GM12873 (cell line): Measurements from ENCODE around the gene FOXC2.

Source experiments
- TF ChIP-seq, protein P1 (sequence below): IDR thresholded peaks from 2 replicates; pipeline ENCODE4 v1.5.1; 2012; ENCODE audit warnings: low read depth, mild to moderate bottlenecking, moderate library complexity, low read length, control low read depth; ENCODE audit not compliant: insufficient read depth; ENCODE audit errors: missing control alignments

FOXC2 gene

DNA sequence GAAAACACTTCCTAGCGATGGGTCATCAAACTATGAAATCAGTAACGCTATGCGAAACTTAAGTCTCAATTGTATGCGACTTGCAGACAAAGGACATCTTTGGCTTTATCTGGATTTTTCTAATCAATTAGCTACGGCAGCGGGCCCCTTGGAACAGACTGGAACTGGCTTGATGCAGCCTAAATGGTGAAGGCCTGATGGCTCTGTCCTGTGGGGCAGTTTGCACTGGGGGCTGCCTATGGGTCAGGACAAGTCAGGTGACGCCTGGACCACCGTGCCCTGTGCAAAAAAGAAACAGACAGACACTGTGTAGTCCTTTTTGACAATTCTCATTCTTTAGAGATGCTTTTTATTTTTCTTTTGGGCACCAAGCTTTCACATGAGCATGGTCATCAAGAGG, 33.6 kb upstream of the FOXC2 start:
- TF ChIP-seq, protein P1, sequence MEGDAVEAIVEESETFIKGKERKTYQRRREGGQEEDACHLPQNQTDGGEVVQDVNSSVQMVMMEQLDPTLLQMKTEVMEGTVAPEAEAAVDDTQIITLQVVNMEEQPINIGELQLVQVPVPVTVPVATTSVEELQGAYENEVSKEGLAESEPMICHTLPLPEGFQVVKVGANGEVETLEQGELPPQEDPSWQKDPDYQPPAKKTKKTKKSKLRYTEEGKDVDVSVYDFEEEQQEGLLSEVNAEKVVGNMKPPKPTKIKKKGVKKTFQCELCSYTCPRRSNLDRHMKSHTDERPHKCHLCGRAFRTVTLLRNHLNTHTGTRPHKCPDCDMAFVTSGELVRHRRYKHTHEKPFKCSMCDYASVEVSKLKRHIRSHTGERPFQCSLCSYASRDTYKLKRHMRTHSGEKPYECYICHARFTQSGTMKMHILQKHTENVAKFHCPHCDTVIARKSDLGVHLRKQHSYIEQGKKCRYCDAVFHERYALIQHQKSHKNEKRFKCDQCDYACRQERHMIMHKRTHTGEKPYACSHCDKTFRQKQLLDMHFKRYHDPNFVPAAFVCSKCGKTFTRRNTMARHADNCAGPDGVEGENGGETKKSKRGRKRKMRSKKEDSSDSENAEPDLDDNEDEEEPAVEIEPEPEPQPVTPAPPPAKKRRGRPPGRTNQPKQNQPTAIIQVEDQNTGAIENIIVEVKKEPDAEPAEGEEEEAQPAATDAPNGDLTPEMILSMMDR = no peak

DNA sequence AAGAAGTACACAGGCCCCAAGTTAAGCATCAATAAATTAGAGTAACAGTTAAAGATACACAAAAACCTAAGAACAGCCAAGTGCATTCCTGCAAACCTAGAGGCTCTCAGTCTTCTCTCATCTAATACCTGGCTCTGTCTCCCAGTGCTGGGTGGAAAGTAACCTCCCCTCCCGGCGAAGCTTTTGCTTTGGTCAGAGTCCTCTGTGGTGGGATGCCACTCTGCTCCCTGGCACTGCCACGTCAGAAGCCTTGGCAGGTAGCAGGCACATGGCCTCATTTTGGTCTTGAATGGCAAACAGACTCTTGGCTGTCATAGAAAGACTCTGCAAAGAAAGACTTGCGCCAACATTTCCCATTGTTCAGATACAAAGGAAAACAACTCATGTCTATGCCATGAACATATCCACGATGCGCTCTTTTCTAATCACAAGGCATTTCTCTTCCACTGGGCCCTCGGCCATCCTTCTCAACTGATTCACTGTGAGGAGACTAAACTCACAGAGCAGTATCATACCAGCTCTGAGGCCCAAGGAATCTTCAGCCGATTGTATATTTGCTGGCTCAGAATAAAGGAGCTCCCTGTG, 32.8 kb upstream of the FOXC2 start:
- TF ChIP-seq, protein P1 = no peak

DNA sequence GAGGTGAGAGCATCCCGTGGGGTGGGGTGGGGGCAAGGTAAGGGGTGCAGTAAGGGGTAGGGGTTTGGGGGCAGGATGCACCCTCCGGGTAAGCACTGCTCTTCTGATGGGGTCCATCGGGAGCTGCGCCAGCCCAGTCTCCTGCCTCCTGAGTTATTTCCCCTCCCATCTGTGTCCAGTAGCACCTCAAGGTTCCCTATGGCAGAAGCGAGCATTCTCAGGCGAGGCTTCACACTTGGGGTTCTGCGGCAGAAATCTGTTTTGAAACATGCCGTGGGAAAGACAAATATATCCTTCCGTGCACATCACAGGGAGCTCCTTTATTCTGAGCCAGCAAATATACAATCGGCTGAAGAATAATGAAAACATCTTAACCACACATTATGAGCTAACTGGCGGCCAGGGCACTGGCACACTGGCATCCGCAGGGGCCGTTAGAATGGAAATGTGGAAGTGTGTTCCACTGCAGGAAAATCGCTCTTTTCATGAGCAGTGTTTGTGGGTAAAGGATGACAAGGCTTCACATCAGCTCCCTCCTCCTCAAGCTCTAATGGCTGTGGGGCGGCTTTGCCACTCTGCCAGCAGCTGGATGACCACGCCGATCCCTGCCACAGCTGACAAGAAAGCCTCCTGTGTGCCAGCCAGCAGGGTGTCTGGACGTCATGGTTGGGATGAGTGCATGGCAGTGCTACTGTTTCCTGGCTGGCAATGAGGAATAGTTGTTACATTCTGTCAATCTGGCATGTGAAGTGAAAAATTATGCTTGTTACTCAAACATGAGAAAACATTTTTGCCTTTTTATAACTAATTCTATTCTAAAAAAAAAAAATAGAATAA, 31.6 kb upstream of the FOXC2 start:
- TF ChIP-seq, protein P1 = no peak

DNA sequence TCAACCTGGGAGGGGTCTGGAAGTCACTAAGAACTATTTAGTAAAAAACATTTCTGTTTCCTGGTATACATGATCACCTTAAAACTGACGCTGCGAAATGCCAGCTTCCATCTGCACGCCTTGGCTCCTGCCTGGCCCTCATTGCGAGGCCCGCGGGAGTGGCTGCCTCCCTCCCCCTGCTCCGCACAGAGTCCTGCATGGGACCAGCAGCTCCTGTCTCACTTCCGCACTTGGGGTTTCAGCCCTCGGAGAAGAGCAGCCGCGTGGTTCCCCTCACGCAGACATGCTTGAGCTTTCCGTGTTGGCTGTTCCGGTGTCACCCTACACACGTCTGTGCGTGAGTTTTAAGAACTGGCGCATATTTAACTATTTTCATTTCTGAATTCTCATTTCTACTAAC, 30.0 kb upstream of the FOXC2 start:
- TF ChIP-seq, protein P1 = no peak

DNA sequence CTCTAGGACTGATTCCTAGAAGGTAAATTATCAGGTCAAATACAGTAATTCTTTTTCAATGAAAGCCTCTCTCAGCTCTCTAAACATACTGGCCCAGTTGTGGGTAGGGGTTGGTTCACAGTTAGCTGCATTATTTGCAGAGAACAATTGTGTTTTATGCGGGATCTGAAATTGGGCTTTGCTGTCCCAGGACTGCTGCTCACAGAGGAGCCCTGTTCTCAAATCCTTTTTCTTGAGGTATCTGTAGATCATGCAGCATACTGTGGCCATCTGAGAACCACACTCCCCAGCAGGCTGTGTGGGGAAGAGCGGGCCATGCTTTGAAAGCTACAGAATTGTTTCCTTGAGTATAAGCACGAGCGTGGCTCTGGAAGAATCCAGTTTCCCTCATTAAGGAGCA, 29.1 kb upstream of the FOXC2 start:
- TF ChIP-seq, protein P1 = no peak

DNA sequence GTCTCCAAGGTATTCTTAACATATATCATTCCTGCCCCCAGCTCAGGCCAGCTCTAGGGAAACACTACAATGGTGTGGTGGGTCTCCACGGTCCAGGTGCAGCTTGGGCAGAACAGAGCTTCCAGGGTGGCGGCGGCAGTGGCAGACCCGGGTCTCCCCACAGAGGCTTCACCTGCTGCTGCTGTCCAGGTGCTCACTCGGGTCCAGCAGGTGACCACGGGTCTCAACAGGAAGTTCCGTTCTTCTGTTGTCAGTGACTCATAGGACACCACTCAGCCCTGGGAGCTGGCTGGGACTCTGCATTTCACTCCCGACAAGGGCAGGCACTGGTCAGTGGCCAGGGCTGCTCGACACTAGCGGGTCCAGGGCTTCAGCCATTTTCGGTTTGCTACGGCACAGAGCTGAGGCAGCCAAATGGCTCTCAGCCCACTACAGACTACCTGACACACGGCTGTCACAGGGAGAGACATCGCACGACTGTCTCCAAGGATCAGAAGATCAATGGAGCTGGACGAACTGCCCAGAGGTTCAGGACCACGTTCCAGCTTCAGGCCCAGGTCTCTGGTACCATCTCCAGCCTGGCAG, 28.3 kb upstream of the FOXC2 start:
- TF ChIP-seq, protein P1 = no peak

DNA sequence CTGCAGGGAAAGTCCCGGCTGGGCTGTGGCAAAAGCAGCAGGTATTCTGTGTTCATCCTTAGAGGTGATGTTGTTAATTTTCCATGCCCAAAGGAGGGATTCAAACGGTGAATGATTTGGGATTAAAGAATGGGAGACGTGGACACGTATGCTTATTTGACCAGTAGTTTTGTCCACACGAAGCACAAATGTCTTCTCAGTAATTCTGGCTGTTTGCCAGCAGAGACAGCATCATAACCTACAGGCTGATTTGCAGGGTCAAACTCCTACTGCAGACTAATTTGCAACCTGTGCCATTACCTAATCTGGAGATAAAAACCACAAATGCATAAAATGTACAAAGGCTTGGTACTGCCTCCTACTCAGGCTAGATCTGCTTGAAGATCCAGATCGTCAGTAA, 25.7 kb upstream of the FOXC2 start:
- TF ChIP-seq, protein P1 = no peak
